OCI-LY3 (cell line): Measurements from ENCODE around the gene RSKR.

ENCODE experiments used
- H2AFZ ChIP-seq: fragments of 200-600, 300-600 bp; shearing (Covaris generic); 2 replicates; pipeline ENCODE4 v1.6.0; 2014; ENCODE audit warnings: antibody characterized with exemption, low read depth, low read length
- H3K27ac ChIP-seq: fragments of 200-600, 300-600 bp; sonication (generic); 2 replicates; pipeline ENCODE4 v1.5.1; 2014; ENCODE audit warnings: mild to moderate bottlenecking, low read length, moderate library complexity, mixed read lengths
- H3K27me3 ChIP-seq: fragments of 200-600, 300-600 bp; sonication (generic); 2 replicates; pipeline ENCODE4 v1.6.1; 2014; ENCODE audit warnings: low read depth, low read length, mixed read lengths
- H3K36me3 ChIP-seq: fragments of 200-600, 300-600 bp; sonication (generic); replicated peaks from 2 replicates; pipeline ENCODE3; 2014; ENCODE audit warnings: low read depth, low read length, mixed read lengths
- H3K4me1 ChIP-seq: fragments of 300-600, 200-600 bp; sonication (generic); 2 replicates; pipeline ENCODE4 v1.6.1; 2014; ENCODE audit warnings: low read length, mixed read lengths
- H3K4me2 ChIP-seq: fragments of 200-600, 300-600 bp; sonication (generic); 2 replicates; pipeline ENCODE4 v1.6.1; 2014; ENCODE audit warnings: low read length, mixed read lengths
- H3K4me3 ChIP-seq: fragments of 300-600, 200-600 bp; sonication (generic); 2 replicates; pipeline ENCODE4 v1.5.1; 2014; ENCODE audit warnings: antibody characterized with exemption, mild to moderate bottlenecking, low read length, moderate library complexity
- H3K79me2 ChIP-seq: fragments of 300-600, 200-600 bp; shearing (Covaris generic); 2 replicates; pipeline ENCODE4 v1.6.1; 2014; ENCODE audit warnings: mild to moderate bottlenecking, low read length, mixed read lengths
- H3K9ac ChIP-seq: fragments of 300-600, 200-600 bp; shearing (Covaris generic); 2 replicates; pipeline ENCODE4 v1.6.0; 2014; ENCODE audit warnings: mild to moderate bottlenecking, low read length, moderate library complexity
- H3K9me3 ChIP-seq: fragments of 200-600, 300-600 bp; shearing (Covaris generic); 2 replicates; pipeline ENCODE4 v1.6.1; 2014; ENCODE audit warnings: low read length, mixed read lengths; ENCODE audit not compliant: insufficient read depth
- H4K20me1 ChIP-seq: fragments of 200-600, 300-600 bp; sonication (generic); 2 replicates; pipeline ENCODE4 v1.6.1; 2016; ENCODE audit warnings: low read length, mixed read lengths; ENCODE audit not compliant: insufficient read depth
- CTCF ChIP-seq: fragments of 200-600, 300-600 bp; sonication (generic); IDR thresholded peaks from 2 replicates; pipeline ENCODE4 v1.5.1; 2014; ENCODE audit warnings: antibody characterized with exemption, low read length, low read depth
- EZH2phosphoT487 ChIP-seq: fragments of 200-600 bp; shearing (Covaris generic); IDR thresholded peaks from 2 replicates; pipeline ENCODE4 v1.6.1; 2018; ENCODE audit warnings: antibody characterized with exemption, mixed run types, low read depth

The RSKR gene

DNA sequence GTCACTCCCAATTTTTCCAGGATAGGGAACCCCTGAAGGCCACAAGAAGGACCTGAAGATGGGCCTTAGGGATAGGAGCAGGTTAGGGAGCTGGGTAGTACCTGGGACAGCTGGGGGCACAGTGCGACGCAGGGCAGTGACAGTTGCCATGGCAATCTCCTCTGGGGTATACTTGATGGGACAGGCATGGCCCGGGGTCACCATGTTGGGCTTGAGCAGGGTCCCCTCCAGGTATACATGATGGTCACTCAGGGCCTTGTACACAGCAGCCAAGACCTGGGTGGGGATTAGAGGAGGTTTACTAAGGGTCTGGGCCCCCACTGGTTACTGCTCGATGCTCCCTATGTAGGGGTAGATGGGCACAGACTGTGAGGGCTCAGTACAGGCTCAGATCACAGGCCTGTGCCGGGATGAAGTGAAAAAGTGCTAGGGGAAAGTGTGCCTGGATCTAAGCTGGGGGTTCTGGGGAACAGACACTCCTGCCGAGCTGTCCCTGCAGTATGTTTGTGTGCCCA, 40.0 kb downstream of the RSKR start:
- Histone ChIP-seq H3K36me3 (peaks cover 55% of the 10 kb centered on the region), H4K20me1 (no peaks in the 10 kb centered on the region), H3K9me3 (no peaks in the 10 kb centered on the region), H3K4me1 (peaks cover 34% of the 10 kb centered on the region), H3K27me3 (no peaks in the 10 kb centered on the region), H3K27ac (no peak overlapping the region), H3K4me2 (no peak overlapping the region), H3K4me3 (no peak overlapping the region), H3K79me2 (peaks cover 10% of the 10 kb centered on the region), H2AFZ (no peak overlapping the region), H3K9ac (no peak overlapping the region)
- TF ChIP-seq CTCF, result no peak
- TF ChIP-seq EZH2phosphoT487, result no peak

- H3K27me3 ChIP-seq, result no peaks in the 10 kb centered on the region
- no peak overlapping the region for H3K9ac ChIP-seq
- H3K9me3 ChIP-seq, result no peaks in the 10 kb centered on the region
- H4K20me1 ChIP-seq, result no peaks in the 10 kb centered on the region
- H2AFZ ChIP-seq, result no peak overlapping the region
- TF ChIP-seq CTCF (no peak), EZH2phosphoT487 (no peak)
- peaks cover 31% of the 10 kb centered on the region for H3K4me1 ChIP-seq
- H3K27ac ChIP-seq, result no peak overlapping the region
- no peak overlapping the region for H3K4me2 ChIP-seq
- H3K79me2 ChIP-seq, result peaks cover 11% of the 10 kb centered on the region
- H3K4me3 ChIP-seq, result no peak overlapping the region
- peaks cover 52% of the 10 kb centered on the region for H3K36me3 ChIP-seq
Observed at GRCh38 chr17:28573521-28573920, 40.5 kb downstream of the RSKR start.

DNA sequence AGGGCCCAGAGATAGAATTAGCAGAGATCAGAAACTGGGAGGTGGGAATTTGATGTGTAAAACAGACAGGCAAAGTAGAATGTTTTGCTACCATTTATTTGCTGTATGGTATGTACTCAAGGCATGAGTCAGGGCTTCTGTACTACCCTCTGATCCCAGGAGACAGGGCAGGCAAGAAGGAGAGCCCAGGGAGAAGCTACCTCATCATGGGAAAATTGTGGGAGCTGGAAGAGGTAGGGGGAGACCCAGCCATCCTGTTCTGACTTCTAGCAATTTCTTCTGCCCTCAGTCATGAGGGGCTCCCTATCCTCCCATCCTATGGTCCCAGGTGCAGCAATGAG, 41.0 kb downstream of the RSKR start:
- Histone ChIP-seq H3K27me3 (no peaks in the 10 kb centered on the region), H3K27ac (no peak overlapping the region), H3K4me2 (no peak overlapping the region), H3K4me3 (no peak overlapping the region), H2AFZ (no peak overlapping the region), H3K79me2 (peaks cover 13% of the 10 kb centered on the region), H3K9ac (no peak overlapping the region), H3K9me3 (no peaks in the 10 kb centered on the region), H3K4me1 (peaks cover 37% of the 10 kb centered on the region), H4K20me1 (no peaks in the 10 kb centered on the region), H3K36me3 (peaks cover 50% of the 10 kb centered on the region)
- TF ChIP-seq CTCF (no peak), EZH2phosphoT487 (no peak)

DNA sequence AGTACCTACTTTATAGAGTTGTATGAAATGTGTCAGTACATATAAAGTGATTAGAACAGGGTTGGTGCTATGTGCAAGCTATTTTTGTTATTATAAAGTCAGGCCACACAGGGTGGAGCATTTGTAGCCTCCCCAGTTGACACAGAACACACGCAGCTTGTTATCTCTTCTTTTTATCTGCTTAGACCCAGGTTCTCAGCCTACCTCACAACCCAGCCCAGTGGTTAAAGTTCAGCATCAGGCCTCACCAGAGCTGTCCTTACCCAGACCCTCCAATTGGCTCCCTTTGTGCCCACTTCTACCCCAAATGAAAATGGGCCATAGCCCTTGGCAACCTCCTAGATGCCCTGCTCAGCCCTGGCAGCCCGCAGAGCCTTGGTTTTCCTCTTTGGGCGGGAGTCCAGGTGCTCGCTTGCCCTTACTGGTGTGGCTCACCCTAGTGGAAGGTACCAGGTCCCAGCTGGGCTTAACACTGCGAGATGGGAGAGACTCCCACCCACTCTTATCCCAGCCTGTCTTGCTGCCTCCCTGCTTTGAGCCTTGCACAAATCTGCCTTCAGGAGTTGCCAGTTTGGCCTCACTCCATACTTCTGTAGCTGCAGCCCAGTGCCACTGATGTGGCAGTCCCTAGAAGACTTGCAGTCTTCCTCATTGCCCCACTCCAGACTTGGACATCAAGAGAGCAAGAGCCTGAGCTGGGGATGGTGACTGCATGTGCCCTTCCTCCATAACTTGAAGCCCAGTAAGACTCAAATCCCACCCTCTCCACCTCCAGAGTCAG, 41.5 kb downstream of the RSKR start:
- H3K4me3 ChIP-seq, result peak overlapping the region; percentile 78
- peak overlapping the region; percentile 68; the same call in 1 of the 2 replicates for H3K9ac ChIP-seq
- no peak overlapping the region for H2AFZ ChIP-seq
- no peak overlapping the region for H3K27ac ChIP-seq
- H3K27me3 ChIP-seq, result no peaks in the 10 kb centered on the region
- peaks cover 44% of the 10 kb centered on the region for H3K36me3 ChIP-seq
- no peak for TF ChIP-seq CTCF
- TF ChIP-seq EZH2phosphoT487, result no peak
- no peaks in the 10 kb centered on the region for H4K20me1 ChIP-seq
- H3K9me3 ChIP-seq, result no peaks in the 10 kb centered on the region
- H3K79me2 ChIP-seq, result peaks cover 13% of the 10 kb centered on the region
- peak overlapping the region; percentile 84 for H3K4me2 ChIP-seq
- H3K4me1 ChIP-seq, result peaks cover 37% of the 10 kb centered on the region
